ENCODE data around the gene HINT3.
"Not testable (repeated sequence)": the region's sequence is repeated elsewhere in the genome, so short reads cannot be mapped to it uniquely, and the experiment has no call there.

The HINT3 gene

DNA sequence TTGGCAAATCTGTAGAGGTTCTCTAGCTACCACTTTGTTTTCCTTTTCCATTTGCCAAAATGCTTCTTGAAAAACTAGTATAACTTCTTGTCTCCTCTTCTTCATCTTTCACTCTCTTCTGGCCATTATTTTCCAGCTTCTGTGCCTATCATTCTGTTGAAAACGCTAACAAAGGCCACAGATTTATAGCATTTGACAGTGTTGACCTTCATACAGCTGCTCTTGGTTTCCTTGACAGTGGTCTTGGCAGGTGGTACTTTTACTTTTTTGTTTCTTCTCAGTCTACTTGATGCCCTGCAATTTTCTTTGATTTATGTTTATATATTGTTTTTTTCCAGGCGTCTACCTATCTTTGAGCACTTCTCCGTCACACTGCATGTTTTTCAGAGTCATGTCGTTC is 53.5 kb downstream of the HINT3 start:
- Mint-ChIP-seq H3K4me1 (no peaks in the 10 kb centered on the region), H3K36me3 (peaks cover 21% of the 10 kb centered on the region), H3K27me3 (no peaks in the 10 kb centered on the region), H3K27ac (no peak overlapping the region), H3K4me3 (no peak overlapping the region), H3K9me3 (no peaks in the 10 kb centered on the region)
- DNase-seq: no peak
- CTCF ChIA-PET: no interaction called here

GRCh38 chr6:126015863-126016262 is 59.3 kb downstream of the HINT3 start:
- Mint-ChIP-seq H3K36me3 (peaks cover 24% of the 10 kb centered on the region), H3K4me1 (peaks cover 2% of the 10 kb centered on the region), H3K4me3 (no peak overlapping the region), H3K27me3 (no peaks in the 10 kb centered on the region), H3K9me3 (no peaks in the 10 kb centered on the region), H3K27ac (no peak overlapping the region)
- DNase-seq: no peak
- CTCF ChIA-PET: no interaction called here

DNA sequence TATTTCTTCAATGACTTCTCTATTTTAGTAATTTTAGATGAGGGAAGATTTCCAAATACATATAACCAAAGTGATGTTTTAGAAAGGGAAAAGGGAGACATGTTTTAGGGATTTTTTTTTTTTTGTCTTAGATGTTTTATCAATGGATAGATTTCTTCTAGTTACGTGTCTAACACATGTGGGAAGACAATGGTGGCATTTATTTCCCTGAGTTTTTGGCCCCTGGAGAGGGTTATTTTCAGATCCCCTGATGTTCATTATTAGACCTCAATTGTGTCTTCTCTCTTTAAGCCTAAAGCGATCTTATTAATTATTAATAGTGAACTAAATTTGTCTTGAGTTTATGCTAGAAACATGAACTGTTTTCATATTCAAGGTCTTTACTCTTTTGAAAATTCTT is 60.0 kb downstream of the HINT3 start:
- Mint-ChIP-seq H3K9me3 (no peaks in the 10 kb centered on the region), H3K36me3 (peaks cover 27% of the 10 kb centered on the region), H3K27me3 (no peaks in the 10 kb centered on the region), H3K4me3 (no peak overlapping the region), H3K27ac (no peak overlapping the region), H3K4me1 (peaks cover 2% of the 10 kb centered on the region)
- DNase-seq: no peak
- CTCF ChIA-PET: no interaction called here

GRCh38 chr6:126017668-126018067 is 61.1 kb downstream of the HINT3 start:
- no peak for DNase-seq
- Mint-ChIP-seq H3K36me3 (peaks cover 26% of the 10 kb centered on the region), H3K9me3 (no peaks in the 10 kb centered on the region), H3K27ac (no peak overlapping the region), H3K27me3 (no peaks in the 10 kb centered on the region), H3K4me1 (peaks cover 2% of the 10 kb centered on the region), H3K4me3 (no peak overlapping the region)
- CTCF ChIA-PET: interaction anchor here (1.6 kb wide), 1 partner anchor 22 kb away, joined by 8 read pairs; no protein-coding TSS in a partner anchor

DNA sequence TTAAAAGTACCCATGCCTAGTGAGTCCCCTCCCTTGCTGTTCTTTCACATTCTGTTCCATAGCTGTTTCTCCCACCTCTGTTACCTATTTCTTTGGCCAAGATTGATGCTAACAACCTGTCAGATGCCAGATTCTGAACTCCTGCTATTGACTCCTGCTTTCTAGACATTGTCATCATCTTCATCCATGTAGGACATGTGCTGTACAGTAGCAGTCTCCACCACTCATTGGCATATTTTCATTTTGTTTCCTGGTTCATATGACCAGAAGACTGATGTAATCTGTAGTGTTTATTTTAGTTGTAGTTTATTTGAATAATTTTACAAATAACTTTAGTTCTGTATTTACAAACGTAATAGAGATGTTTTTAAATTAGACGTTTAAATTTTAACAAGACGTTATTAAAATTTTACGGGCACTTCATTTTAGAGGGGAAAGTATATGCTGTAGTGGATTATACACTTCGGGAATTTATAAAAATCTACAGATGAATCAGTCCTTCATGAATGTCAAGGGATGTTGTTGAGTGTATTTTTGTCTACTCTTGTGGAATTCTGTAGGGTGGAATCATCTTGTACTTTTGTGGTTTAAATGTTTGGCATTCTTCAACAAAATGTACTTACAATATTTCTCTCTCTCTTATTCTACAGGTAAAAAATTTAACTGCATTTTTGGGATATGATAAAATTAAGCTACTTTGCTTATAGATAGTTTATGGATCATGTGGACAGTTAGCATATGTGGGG is 63.9 kb downstream of the HINT3 start:
- CTCF ChIA-PET: no interaction called here
- Mint-ChIP-seq H3K27ac (no peak overlapping the region), H3K4me3 (no peak overlapping the region), H3K36me3 (peaks cover 25% of the 10 kb centered on the region), H3K27me3 (no peaks in the 10 kb centered on the region), H3K9me3 (no peaks in the 10 kb centered on the region), H3K4me1 (peaks cover 2% of the 10 kb centered on the region)
- no peak for DNase-seq

GRCh38 chr6:126023474-126023873 is 66.9 kb downstream of the HINT3 start:
- peaks cover 20% of the 10 kb centered on the region for H3K36me3 Mint-ChIP-seq
- H3K27ac Mint-ChIP-seq, H3K9me3 Mint-ChIP-seq, H3K4me3 Mint-ChIP-seq, H3K27me3 Mint-ChIP-seq, H3K4me1 Mint-ChIP-seq, DNase-seq: not testable (repeated sequence)
- CTCF ChIA-PET: interaction anchor here (1.3 kb wide), 1 partner anchor 11 kb away, joined by 3 read pairs; no protein-coding TSS in a partner anchor

DNA sequence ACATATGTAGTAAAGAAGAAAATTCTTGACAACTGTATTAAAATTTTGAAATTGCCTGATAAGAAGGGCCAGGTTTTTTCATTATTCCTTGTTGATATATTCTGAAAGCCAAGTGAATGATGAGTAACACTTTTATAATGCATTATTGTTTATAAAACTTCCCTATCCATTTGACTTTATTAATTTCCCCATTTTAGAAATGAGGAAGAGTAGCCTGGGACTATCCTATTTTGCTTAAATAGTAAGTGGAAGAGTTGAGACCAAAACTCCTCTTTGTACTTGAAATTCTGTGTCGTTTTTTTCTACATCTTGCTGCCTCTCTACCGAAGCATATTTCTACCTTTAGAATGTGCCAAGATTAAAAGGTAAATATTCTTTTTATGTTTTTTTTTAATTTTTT is 69.4 kb downstream of the HINT3 start:
- Mint-ChIP-seq H3K9me3 (no peaks in the 10 kb centered on the region), H3K4me1 (no peaks in the 10 kb centered on the region), H3K27me3 (no peaks in the 10 kb centered on the region), H3K27ac (no peak overlapping the region), H3K36me3 (peaks cover 18% of the 10 kb centered on the region), H3K4me3 (no peak overlapping the region)
- CTCF ChIA-PET: no interaction called here
- no peak for DNase-seq

- no peaks in the 10 kb centered on the region for H3K27me3 Mint-ChIP-seq
- no peak overlapping the region for H3K27ac Mint-ChIP-seq
- peaks cover 7% of the 10 kb centered on the region for H3K36me3 Mint-ChIP-seq
- no peaks in the 10 kb centered on the region for H3K4me1 Mint-ChIP-seq
- DNase-seq: no peak
- no peak overlapping the region for H3K4me3 Mint-ChIP-seq
- CTCF ChIA-PET: no interaction called here
- H3K9me3 Mint-ChIP-seq: no peaks in the 10 kb centered on the region
Observed at GRCh38 chr6:126027601-126028000, 71.0 kb downstream of the HINT3 start.

Measured in activated naive CD4-positive, alpha-beta T cell treated with anti-CD3 and anti-CD28 coated beads, Interleukin-2, amount 10 ng/mL, durations not matched to agents 7 days and 5 days (primary cell).